Spleen (tissue), 7 donors: Measurements from ENCODE around the gene UTS2B.

Source experiments
- POLR2A ChIP-seq, 3 donors: fragments of 450-650 bp; IDR thresholded peaks; one replicate each; pipeline ENCODE4 v1.5.1; 2017; ENCODE audit warnings: antibody characterized with exemption in 3 of 3, mild to moderate bottlenecking in 1 of 3
- POLR2AphosphoS5 ChIP-seq, 3 donors: sonication (generic); formaldehyde crosslinking; IDR thresholded peaks; one replicate each; pipeline ENCODE4 v1.5.1; 2017; ENCODE audit warnings: antibody characterized with exemption in 3 of 3
- TF ChIP-seq, protein P1 (sequence below), 11 experiments: fragments of 200-600 bp in 7 of 11; fragments of 450-650 bp in 4 of 11; sonication (generic) in 4 of 11; IDR thresholded peaks in 8 of 11; conservative IDR thresholded peaks in 3 of 11; 1 replicate in 7 of 11; 2 replicates in 4 of 11; pipeline versions ENCODE4 v1.4.0 to v1.8.0; 2016 to 2021; ENCODE audit warnings: antibody characterized with exemption in 11 of 11, inconsistent platforms in 4 of 11, mild to moderate bottlenecking in 1 of 11
- donor health status: DM: no; HTN: no; CAD: no; lungs with moderate emphysema.
- donor health status: DM: no; HTN: no; CAD: no.
- donor health status: DM: no; HTN: no; CAD: no.

DNA sequence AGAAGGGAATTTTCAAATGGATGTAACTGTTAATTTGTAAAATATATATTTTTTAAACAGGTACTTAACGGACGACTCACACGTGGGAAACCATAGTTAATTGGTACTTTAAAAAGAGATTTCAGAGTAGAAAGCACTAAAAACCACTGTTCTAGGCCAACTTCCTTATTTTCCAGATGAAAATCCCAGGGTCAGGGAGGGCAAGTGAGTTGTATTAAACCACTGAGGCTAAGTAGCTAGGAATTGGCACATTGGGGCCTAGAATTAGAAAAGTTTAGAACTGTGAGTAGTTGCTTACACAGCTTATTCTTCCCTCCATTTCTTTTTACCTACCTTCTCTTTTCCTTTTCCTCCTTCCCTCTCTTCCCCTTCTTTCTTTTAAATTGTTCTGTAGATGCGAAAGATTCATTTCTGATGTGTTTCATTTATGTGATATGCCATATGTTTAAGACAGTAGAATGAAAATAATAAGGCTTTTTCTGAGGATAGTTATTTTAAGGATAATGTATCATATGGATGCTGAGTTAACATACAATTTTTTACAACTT lies 4.1 kb upstream of the UTS2B start:
- TF ChIP-seq POLR2AphosphoS5 (IDR thresholded peaks at IDR 0.05) (no peak), POLR2A (IDR thresholded peaks at IDR 0.05) (no peak)
- TF ChIP-seq, protein P1, sequence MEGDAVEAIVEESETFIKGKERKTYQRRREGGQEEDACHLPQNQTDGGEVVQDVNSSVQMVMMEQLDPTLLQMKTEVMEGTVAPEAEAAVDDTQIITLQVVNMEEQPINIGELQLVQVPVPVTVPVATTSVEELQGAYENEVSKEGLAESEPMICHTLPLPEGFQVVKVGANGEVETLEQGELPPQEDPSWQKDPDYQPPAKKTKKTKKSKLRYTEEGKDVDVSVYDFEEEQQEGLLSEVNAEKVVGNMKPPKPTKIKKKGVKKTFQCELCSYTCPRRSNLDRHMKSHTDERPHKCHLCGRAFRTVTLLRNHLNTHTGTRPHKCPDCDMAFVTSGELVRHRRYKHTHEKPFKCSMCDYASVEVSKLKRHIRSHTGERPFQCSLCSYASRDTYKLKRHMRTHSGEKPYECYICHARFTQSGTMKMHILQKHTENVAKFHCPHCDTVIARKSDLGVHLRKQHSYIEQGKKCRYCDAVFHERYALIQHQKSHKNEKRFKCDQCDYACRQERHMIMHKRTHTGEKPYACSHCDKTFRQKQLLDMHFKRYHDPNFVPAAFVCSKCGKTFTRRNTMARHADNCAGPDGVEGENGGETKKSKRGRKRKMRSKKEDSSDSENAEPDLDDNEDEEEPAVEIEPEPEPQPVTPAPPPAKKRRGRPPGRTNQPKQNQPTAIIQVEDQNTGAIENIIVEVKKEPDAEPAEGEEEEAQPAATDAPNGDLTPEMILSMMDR (IDR thresholded peaks at IDR 0.05 in 8 of 11, conservative IDR thresholded peaks at IDR 0.05 in 3 of 11): no peak
